T-helper 2 cell (primary cell): Measurements from ENCODE around the gene CTSW.

Source experiments
- DNase-seq, 5 experiments: peaks; one replicate each; pipeline versions ENCODE4 v3.0.0 to v3.0.0-alpha.2; 2012 to 2022

CTSW gene

DNA sequence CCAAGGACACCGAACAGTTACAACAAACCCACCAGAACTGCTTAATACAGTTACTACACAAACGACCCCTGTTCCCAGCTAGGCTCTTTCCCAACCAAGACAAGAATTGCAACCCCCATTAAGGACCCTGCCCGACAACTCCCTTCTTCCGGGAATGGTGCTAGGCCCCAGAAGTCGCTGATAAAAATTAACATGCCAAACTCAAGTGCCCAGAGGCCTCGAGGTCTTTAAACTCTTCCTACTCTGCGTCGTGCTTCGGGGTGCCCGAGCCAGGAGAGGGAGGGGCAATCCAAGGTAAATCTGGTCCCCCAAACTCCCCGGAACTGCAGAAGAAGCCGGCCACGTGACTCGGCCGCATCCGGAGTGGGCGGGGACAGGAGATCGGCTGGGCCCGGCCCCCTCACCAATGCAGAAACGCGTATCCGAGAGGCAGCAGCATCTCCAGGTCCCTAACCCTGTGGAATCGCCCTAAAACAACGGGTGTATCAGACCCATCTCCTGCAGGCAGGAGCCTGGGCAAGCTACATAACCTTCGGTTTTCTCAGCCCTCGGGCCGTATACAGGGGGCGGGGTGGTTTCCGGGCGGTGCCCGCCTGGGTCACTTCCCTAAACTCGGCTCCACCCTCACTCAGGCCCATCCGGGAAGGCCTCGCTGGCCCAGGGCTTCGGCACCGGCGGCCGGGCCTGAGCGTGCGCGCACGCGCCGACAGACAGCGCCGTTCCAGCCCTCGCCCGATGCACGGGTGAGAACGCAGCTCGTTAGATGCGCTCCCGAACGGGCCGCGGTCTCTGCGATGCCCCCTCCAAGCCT lies 22.7 kb upstream of the CTSW start:
- DNase-seq, result peak; percentile 66 to 90 (median 77)

- peak in 4 of 5 experiments; percentile 49 to 76 (median 55) for DNase-seq
Observed at GRCh38 chr11:65857500-65857852, 22.2 kb upstream of the CTSW start.

DNA sequence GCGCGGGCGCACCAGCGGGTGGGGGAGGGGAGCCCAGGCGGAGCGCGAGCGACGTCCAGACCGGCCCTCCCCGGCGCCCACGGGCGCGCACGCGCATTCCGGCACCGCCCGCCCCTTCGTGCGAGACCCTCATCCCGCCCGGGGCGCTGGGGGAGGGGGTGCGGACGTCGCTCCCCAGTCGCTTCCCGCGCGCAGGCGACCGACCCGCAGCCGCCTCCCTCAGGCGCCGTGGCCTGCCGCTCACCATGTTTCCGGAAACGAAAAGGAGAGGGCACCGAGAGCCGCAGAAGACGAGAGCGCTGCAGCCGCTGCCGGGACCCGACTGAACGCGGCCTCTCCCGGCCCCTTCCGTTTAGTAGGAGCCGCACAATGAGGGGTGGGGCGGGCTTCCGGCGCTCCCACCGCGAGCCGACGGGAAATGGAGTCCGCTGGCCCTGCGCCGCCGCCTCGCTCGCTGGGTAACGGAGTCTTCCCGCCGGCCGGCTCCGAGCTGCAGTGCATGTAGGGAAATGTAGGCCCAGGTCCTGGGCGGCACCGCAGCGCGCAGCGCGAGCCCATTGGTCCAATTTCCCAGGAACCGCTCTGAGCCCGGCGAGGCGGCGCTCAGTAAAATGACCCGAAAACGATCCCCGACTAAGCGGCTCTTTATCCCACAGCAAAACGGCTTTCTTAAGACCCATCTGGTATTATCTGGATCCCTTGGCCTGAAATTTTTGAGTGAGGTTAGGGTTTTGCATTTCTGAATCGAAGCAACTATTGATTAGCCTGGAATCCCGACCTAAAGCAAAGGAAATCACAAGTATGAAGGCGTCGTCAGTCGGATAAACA lies 21.6 kb upstream of the CTSW start, which contains the start of gene CFL1:
Gene CFL1 (minus strand): TSS at position 328 of the 828 bp plus-strand sequence. CDS start 81 bp downstream, at position 247.
- DNase-seq, result peak; percentile 94 to 99 (median 96)

- DNase-seq, result no peak
Observed at GRCh38 chr11:65858681-65859087, 21.0 kb upstream of the CTSW start.

DNA sequence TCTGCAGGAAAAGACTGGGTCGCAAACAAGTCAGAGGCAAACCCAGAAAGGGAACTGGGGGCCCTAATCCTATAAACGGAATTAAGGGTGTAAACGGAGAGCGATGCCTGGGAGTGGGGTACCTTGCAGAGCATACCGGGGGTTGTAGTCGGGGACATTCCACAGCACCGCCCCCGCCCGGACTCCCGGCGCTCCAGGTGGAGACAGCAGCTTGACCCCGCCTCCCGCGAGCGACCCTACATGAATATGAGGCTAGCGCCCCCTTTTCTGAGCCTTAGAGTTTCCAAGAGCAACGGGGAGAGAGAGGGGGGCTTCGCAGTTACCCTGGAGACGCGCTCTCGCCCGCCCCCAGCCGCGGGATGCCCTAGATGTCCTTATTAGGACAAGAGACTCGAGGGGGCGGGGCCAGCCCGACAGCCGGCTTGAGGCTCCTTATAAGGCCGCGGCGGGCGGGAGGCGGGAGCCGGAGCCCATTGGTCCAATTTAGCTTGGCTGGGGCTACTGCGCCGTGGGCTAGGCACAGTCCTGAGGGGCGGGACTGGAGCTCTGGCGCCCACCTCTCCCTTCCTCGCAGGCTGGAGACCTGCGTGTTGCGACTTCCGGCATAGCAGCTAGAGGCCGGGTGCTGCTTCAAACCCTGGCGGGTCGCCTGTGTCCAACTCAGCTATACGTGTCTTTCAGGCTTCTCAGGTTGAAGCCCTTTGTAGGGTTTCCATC lies 20.4 kb upstream of the CTSW start:
- peak; percentile 94 to 99 (median 96) for DNase-seq

DNA sequence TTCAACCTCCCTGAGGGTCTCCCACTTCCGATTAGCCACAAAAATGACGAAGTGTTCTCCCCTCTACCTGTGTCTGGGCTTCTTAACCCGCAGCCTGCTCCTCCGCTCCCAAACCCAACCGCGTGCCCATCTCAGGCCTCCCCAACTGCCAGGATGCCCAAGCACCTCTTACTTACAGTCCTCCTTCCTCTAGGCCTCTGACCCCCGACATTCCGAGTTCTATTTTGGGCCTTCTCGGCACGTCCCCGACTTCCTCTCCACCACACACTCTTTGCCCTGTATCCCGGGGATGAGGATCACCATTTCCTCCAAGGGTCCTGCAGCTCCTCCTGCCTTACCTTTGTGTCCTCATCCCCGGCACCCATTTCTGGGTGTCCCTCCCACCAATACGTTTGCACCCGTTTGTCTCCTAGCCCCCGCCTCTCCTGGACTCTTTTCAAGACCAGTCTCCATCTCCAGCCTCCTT lies 19.8 kb upstream of the CTSW start:
- no peak for DNase-seq

DNA sequence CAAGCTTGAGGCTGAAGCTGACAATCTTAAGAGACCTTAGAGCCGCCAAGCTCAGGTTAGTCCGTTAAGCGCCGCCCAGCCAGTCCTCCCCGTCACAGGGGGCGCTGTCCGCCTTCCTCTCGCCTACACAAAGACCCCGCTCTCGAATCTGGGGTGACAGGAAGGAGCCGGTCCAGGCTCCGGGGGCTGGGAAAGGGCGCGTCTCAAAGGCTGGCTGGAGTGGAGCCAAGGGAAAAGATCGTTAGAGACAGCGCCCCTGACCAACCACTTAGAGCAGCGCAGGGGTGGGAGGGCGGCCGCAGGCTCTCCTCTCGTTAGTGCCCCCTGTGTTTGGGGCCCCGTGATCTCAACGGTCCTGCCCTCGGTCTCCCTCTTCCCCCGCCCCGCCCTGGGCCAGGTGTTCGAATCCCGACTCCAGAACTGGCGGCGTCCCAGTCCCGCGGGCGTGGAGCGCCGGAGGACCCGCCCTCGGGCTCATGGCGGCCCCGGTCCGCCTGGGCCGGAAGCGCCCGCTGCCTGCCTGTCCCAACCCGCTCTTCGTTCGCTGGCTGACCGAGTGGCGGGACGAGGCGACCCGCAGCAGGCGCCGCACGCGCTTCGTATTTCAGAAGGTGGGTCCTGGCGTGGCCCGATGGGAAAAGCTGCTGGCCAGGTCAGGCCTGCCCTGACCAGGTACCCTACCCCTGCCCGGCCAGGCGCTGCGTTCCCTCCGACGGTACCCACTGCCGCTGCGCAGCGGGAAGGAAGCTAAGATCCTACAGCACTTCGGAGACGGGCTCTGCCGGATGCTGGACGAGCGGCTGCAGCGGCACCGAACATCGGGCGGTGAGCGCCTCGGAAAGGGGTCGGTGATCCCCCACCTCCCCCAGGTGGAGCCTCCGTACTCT lies 19.1 kb upstream of the CTSW start, which contains the start of gene MUS81:
Gene MUS81 (plus strand): TSS at position 156 of the 887 bp plus-strand sequence. CDS start 321 bp downstream, at position 477.
- peak; percentile 90 to 97 (median 92) for DNase-seq

DNA sequence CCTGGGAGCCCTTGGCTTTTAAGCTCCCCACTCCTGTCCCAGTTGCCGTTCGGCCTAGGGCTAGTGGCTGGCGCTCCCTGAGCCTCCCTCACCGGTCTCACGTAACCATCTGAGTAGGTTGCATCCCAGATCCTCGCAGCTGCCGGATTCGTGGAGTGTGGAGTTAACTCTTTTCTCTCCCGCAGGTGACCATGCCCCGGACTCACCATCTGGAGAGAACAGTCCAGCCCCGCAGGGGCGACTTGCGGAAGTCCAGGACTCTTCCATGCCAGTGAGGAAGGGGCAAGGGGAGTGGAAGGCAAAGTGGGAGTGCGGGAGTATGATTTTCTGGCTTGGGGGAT lies 18.5 kb upstream of the CTSW start:
- DNase-seq, result peak in 1 of 5 experiments; percentile 5

DNA sequence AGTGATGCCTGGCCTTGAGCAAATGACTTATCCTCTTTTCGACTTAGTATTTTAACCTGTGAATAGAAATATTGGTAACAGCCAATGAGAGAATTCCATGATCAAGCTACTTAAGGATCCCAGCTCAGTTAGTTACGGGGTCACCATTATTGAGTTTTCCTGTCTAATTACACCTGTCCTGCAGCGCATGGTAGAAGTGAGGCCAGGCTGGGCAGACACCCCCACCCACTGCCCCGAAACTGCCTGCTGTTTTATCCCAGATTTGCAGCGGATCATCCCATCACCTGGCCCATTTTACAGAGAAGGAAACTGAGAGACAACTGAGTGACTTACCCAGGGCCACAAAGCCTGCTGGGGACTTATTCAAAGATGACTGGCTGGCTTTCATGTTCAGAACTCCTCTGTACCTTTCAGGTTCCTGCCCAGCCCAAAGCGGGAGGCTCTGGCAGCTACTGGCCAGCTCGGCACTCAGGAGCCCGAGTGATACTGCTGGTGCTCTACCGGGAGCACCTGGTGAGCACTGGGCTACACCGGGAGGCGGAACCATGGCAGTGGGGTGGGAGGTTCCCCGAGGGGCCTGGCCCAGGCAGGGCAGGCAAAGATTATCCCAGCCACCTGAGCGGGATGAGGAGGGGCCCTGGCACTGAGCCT lies 18.0 kb upstream of the CTSW start:
- no peak for DNase-seq

DNA sequence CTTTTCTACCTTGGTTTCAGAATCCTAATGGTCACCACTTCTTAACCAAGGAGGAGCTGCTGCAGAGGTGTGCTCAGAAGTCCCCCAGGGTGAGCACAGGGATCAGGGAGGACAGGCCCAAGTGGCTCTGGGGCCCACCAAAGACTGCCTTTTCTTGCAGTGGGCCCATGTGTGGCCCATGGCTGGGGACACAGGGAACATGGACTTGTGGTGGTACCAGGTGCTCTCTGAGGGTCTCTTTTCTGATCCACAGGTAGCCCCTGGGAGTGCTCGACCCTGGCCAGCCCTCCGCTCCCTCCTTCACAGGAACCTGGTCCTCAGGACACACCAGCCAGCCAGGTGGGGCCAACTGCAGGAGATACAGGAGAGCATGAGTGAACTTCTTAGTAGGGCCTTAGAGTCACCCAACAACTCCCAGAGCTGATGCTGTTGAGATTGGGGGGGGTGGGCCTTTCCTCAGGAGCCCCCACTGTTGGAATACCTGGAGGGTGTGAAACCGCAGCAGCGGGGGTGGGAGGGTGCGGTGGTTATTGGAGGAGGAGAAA lies 17.4 kb upstream of the CTSW start:
- no peak for DNase-seq

DNA sequence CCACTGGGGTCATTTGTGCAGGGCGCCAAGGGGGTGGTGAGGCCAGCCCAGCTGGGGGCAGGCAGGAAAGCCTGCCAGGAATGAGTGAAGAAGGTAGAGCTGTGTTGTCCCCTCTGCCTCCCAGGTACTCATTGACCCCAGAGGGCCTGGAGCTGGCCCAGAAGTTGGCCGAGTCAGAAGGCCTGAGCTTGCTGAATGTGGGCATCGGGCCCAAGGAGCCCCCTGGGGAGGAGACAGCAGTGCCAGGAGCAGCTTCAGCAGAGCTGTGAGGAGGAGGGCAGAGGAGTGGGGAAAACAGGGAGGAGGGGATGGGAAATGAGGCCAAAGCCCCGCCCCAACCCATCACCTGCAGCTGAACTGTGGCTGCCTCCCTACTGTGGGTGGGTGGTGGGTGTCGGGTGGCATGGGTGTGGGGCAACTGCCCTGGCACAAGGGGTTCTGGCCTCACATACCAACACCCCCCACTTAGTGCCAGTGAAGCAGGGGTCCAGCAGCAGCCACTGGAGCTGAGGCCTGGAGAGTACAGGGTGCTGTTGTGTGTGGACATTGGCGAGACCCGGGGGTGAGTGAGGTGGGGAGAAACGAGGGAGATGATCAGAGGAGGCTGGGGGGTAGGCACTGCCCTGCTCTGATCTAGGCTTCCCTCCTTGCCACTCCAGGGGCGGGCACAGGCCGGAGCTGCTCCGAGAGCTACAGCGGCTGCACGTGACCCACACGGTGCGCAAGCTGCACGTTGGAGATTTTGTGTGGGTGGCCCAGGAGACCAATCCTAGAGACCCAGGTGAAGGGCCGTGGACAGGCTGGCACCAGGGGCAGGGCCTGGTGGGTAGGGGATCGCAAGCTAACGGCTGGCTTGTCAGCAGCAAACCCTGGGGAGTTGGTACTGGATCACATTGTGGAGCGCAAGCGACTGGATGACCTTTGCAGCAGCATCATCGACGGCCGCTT lies 16.4 kb upstream of the CTSW start:
- no peak for DNase-seq

DNA sequence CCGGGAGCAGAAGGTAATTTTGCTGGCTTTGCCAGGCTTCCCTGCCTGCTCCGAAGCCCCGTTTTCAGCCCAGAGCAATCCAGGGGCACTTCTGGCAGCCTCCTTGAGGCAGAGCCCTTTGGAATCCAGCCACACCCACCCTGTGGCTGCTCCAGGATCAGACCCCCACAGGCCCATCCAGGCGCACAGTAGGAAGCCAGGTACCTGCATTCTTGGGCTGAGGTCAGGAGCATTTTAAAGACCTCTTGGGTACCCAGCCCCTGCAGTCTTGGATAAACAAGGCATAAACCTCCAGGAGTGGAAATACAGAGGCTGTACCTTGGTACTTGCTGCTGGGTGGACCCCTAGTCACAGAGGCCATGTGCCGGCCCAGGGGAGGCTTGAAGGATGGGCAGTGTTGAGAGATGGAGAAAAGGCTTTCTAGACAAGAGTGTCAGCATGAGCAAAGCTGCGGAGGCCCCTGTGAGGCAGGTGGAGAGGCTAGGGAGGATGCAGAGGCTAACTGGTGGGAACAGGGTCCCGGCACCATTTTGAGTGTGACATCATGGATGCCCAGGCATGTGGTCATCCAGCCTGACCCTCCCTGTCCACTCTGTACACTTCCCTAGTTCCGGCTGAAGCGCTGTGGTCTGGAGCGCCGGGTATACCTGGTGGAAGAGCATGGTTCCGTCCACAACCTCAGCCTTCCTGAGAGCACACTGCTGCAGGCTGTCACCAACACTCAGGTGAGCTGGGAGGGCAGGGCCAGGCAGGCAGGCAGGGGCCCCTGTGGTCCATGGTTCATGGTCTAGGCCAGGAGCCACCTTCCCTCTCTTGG lies 15.5 kb upstream of the CTSW start:
- DNase-seq, result no peak

DNA sequence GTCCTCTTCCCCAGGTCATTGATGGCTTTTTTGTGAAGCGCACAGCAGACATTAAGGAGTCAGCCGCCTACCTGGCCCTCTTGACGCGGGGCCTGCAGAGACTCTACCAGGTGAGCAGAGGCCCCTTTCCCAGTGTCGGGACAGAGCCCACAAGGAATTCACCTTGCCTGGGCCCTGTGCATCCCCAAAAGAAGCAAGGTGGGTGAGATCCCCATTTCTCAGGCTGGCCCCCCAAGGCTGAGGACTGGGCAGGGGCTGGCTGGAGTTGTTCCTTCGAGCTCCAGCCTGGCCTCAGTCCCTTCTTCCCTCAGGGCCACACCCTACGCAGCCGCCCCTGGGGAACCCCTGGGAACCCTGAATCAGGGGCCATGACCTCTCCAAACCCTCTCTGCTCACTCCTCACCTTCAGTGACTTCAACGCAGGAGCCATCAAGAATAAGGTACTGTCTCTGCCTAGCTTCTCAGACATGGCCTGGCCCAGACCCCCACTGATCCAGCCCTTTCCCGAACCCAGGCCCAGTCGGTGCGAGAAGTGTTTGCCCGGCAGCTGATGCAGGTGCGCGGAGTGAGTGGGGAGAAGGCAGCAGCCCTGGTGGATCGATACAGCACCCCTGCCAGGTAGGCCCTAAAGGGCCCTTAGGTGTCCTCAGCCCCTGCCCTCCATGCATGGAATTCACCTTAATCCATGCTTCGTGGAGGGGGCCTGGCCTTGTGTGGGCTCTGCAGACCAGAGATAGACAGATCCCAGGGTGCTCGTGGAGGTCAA lies 14.7 kb upstream of the CTSW start:
- DNase-seq, result no peak

- no peak for DNase-seq
Observed at GRCh38 chr11:65865550-65866172, 14.0 kb upstream of the CTSW start.

GRCh38 chr11:65866509-65867283 lies 12.9 kb upstream of the CTSW start:
- no peak for DNase-seq

DNA sequence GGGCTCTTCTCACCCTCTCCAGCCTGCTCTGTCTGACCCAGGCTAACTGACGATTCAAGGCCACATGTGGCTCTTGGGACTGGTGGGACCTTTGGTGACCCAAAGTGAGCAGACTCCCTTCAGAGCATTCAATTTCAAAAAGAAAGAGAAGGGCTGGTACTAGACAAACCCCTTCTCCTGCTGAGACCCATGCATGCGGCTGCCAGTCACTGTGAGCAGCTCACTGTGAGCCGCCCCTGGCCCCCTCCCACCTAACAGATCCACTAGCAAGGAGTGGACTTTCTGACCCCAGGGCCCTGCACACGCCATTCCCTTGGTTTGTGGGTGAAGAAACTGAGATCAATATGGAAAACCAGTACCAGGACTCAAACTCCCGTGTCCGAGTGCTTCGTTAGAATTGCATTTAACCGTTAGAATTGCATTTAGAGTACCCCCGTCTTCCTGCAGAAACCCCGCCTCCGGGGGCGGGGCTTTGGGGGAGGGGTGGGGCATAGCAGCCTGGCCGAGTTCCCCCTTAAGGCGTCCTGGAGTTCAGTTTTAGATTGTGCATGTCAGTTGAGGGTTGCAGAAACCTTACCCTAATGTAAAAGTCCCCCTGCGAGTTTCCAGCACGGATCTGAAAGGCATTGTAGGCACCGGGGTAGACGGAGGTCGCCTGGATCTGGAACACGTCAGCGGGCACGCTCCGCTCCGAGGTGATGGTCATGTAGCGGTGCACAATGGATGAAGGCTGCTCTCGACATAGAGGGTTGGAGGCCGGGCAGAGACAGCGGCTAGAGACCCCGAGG lies 12.2 kb upstream of the CTSW start:
- DNase-seq, result no peak
